T-cell (primary cell): ENCODE data around the gene ERBIN. TPM values are rescaled to one million over a fixed set of nuclear protein-coding genes. Genes with fewer than 3 reads are reported as not detected.
"Not testable (repeated sequence)": the region's sequence is repeated elsewhere in the genome, so short reads cannot be mapped to it uniquely, and the experiment has no call there.

Experiments
- ATAC-seq, 4 experiments: fragments of 200-7000 bp in 3 of 4; fragments of 150-1000 bp in 1 of 4; cut with Tn5 transposase; replicated peaks in 1 of 4; 1 replicate in 3 of 4; 2 replicates in 1 of 4; pipeline ENCODE4 v1.10.0; 2021; ENCODE audit warnings: moderate library complexity in 3 of 4, mild to moderate bottlenecking in 2 of 4, moderate number of reproducible peaks in 1 of 4
- CTCF ChIA-PET, 2 donors: fragments of 300-600 bp; sonication (Branson Sonifier 250); formaldehyde crosslinking; loops; one replicate each; lab custom pipeline; 2022; ENCODE audit warnings: antibody characterized with exemption in 2 of 2; lab: Charles Lee
- POLR2A ChIA-PET, 2 donors: fragments of 300-600 bp; sonication (Branson Sonifier 250); formaldehyde crosslinking; loops; one replicate each; lab custom pipeline; 2022; ENCODE audit warnings: antibody characterized with exemption in 2 of 2; lab: Charles Lee
- DNase-seq, 35 experiments: peaks; one replicate each; pipeline versions ENCODE4 v3.0.0 to v3.0.0-alpha.2; 2013 to 2023
- H3K27ac ChIP-seq: one replicate; pipeline ENCODE4 v1.5.1; 2013; ENCODE audit warnings: low read length
- H3K27me3 ChIP-seq, 2 experiments: replicated peaks in 1 of 2; 1 replicate in 1 of 2; 2 replicates in 1 of 2; pipeline versions ENCODE4 v1.6.1 to v1.7.0; 2013; ENCODE audit warnings: low read length in 1 of 2, mixed read lengths in 1 of 2; ENCODE audit not compliant: control insufficient read depth in 2 of 2, insufficient read depth in 2 of 2; ENCODE audit errors: extremely low read depth in 1 of 2
- H3K36me3 ChIP-seq, 2 donors: 1 replicate in 1 of 2; 2 replicates in 1 of 2; pipeline versions ENCODE4 v1.6.1 to v1.7.0; 2013; ENCODE audit warnings: low read length in 1 of 2; ENCODE audit not compliant: control insufficient read depth in 2 of 2, insufficient read depth in 1 of 2; ENCODE audit errors: extremely low read depth in 1 of 2
- H3K4me1 ChIP-seq, 2 experiments: 1 replicate in 1 of 2; 2 replicates in 1 of 2; pipeline versions ENCODE4 v1.6.1 to v1.7.0; 2013; ENCODE audit warnings: low read length in 2 of 2, mixed read lengths in 1 of 2; ENCODE audit not compliant: insufficient read depth in 2 of 2, control insufficient read depth in 1 of 2; ENCODE audit errors: extremely low read depth in 1 of 2
- H3K4me3 ChIP-seq, 2 donors: 1 replicate in 1 of 2; 2 replicates in 1 of 2; pipeline versions ENCODE4 v1.5.1 to v1.7.0; 2013; ENCODE audit warnings: mild to moderate bottlenecking in 2 of 2, low read length in 1 of 2, moderate library complexity in 1 of 2; ENCODE audit not compliant: control insufficient read depth in 1 of 2; ENCODE audit errors: extremely low read depth in 1 of 2
- H3K9me3 ChIP-seq: 2 replicates; pipeline ENCODE4 v1.7.0; 2013
- H3K27ac Mint-ChIP-seq, 2 donors: one replicate each; pipeline ENCODE4 v1.8.0; 2020 to 2021; ENCODE audit warnings: mild to moderate bottlenecking in 2 of 2, mixed read lengths in 2 of 2
- H3K27me3 Mint-ChIP-seq, 2 donors: one replicate each; pipeline ENCODE4 v1.8.0; 2021 to 2022; ENCODE audit warnings: mixed read lengths in 2 of 2
- H3K36me3 Mint-ChIP-seq: one replicate; pipeline ENCODE4 v1.8.0; 2021; ENCODE audit warnings: mixed read lengths
- H3K4me1 Mint-ChIP-seq, 3 donors: one replicate each; pipeline ENCODE4 v1.8.0; 2020 to 2022; ENCODE audit warnings: mixed read lengths in 3 of 3, mild to moderate bottlenecking in 1 of 3
- H3K4me3 Mint-ChIP-seq, 3 donors: one replicate each; pipeline ENCODE4 v1.8.0; 2020 to 2022; ENCODE audit warnings: mild to moderate bottlenecking in 3 of 3, mixed read lengths in 3 of 3, moderate library complexity in 3 of 3
- H3K9me3 Mint-ChIP-seq, 3 donors: one replicate each; pipeline ENCODE4 v1.8.0; 2020 to 2022; ENCODE audit warnings: mixed read lengths in 3 of 3
- WGBS: methylation state at CpG from one replicate; pipeline ENCODE4 v1.1.5; 2013; ENCODE audit warnings: missing lambda C conversion rate; ENCODE audit not compliant: insufficient coverage; 5-methylcytosine and 5-hydroxymethylcytosine counted together
- total RNA-seq, 35 experiments: library from RNA in 6 of 35; stranded (reverse) in 6 of 35; fragments of 120-200 nt in 1 of 35; gene quantifications; one replicate each; pipeline versions ENCODE4 v1.2.1 to v1.2.4 and lab custom pipeline; 2013 to 2026

Gene ERBIN
- total RNA-seq: 100 to 1,000 TPM; 105 to 125 (median 112) TPM
- 134 TPM for total RNA-seq (2013)
- total RNA-seq (lab: John Stamatoyannopoulos, UW): 108 to 500 (median 302) reads per million in 29 experiments

DNA sequence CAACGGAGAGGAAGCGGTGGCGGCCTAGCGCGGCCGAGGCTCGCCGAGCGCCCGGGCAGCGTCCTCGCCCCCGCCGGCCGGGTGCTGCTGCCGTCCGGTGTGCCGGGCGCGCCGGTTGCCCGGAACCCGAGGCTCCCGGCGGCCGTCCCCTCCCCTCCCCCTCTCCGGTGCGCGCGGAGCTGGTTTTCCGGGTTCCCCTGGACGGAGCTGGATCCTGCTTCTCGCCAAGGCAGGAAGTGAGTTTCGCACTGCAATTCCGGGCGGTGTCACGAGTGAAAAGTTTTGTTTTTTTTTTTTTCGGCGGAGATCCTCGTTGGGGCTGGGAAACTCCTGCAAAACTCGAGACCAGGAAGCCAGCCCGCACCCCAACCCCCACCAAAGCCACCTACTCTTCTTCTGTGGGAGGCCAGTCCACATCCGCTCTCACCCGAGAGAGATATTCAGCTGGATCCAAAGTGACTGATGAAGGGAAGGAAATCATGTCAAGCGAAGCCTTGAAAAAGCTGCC lies at the start of gene ERBIN:
TSS of gene ERBIN (plus strand) at position 300 of the 508 bp plus-strand sequence. CDS start 66,144 bp downstream, outside the sequence.
- Histone ChIP-seq H3K27me3 (no peaks in the 10 kb centered on the region), H3K4me1 (peaks cover 19 to 31% of the 10 kb centered on the region in 2 experiments), H3K36me3 (no peaks in the 10 kb centered on the region), H3K9me3 (no peaks in the 10 kb centered on the region), H3K4me3 (peak within 1 kb of the TSS; percentile 73 to 99), H3K27ac (peak within 1 kb of the TSS; percentile 87)
- Mint-ChIP-seq H3K27ac (peak within 1 kb of the TSS; percentile 91 to 97), H3K9me3 (no peaks in the 10 kb centered on the region), H3K4me3 (peak within 1 kb of the TSS; percentile 88 to 99 (median 90)), H3K36me3 (peaks cover 12% of the 10 kb centered on the region), H3K4me1 (peaks cover 49 to 60% (median 50%) of the 10 kb centered on the region in 3 donors), H3K27me3 (no peaks in the 10 kb centered on the region)
- CTCF ChIA-PET: interaction anchor here in 1 of 2 donors (1.1 to 1.4 kb wide), 3 partner anchors 21 to 245 kb away, joined by 3 to 8 read pairs (median 3); no protein-coding TSS in a partner anchor
- DNase-seq (peak; percentile 33 to 80 (median 51)), ATAC-seq (peak; percentile 12 to 31 (median 18))
- whole genome bisulfite sequencing: under 1% methylated on average over 31 of the region's 45 CpGs
- POLR2A ChIA-PET: interaction anchor here (0.6 to 0.7 kb wide), 6 partner anchors 93 to 207 kb away, joined by 3 to 7 read pairs (median 4); no protein-coding TSS in a partner anchor

DNA sequence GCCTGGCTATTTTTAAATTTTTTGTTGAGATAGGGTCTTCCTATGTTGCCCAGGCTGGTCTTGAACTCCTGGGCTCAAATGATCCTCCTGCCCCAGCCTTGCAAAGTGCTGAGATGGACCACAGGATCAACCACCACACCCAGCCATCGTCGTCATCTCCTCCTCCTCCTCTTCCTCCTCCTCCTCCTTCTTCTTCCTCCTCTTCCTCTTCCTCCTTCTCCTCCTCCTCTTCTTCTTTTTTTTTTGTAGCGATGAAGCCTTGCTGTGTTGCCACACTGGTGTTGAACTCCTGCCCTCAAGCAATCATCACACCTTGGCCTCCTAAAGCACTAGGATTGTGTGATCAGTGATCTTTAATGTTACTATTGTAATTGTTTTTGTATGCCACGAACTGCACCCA lies 49.4 kb upstream of the ERBIN start:
- no peaks in the 10 kb centered on the region for H3K27me3 ChIP-seq
- no peak for DNase-seq
- H3K36me3 ChIP-seq: no peaks in the 10 kb centered on the region
- ChIA-PET POLR2A (no interaction called here), CTCF (no interaction called here)
- no peaks in the 10 kb centered on the region for H3K4me1 ChIP-seq
- H3K27ac ChIP-seq: no peak overlapping the region
- H3K9me3 ChIP-seq: no peaks in the 10 kb centered on the region
- 75% methylated on average over 2 of the region's 4 CpGs for WGBS
- Mint-ChIP-seq H3K36me3 (peaks cover 6% of the 10 kb centered on the region), H3K4me1 (peaks cover 4 to 6% (median 4%) of the 10 kb centered on the region in 3 donors), H3K9me3 (peaks cover 4 to 16% (median 14%) of the 10 kb centered on the region in 3 donors), H3K4me3 (no peak overlapping the region), H3K27ac (no peak overlapping the region), H3K27me3 (no peaks in the 10 kb centered on the region)
- no peak for ATAC-seq
- no peak overlapping the region for H3K4me3 ChIP-seq

DNA sequence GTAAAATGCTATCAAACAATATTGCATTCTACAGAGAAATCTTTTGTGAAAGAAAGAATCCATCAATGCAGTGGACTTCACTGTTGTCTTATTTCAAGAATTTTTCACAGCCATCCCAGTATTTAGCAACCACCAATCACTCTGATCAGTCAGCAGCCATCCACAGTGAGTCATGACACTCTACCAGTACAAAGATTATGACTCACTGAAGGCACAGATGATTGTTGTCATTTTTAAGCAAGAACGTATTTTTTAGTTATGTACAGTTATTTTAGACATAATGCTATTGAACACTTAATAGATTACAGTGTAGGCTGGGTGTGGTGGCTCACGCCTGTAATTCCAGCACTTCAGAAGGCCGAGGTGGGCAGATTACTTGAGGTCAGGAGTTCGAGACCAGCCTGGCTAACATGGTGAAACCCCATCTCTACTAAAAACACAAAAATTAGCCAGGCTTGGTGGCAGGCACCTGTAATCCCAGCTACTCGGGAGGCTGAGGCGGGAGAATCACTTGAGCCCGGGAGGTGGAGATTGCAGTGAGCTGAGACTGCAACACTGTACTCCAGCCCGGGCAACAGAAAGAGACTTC lies 46.6 kb upstream of the ERBIN start:
- POLR2A ChIA-PET: not testable (repeated sequence)

DNA sequence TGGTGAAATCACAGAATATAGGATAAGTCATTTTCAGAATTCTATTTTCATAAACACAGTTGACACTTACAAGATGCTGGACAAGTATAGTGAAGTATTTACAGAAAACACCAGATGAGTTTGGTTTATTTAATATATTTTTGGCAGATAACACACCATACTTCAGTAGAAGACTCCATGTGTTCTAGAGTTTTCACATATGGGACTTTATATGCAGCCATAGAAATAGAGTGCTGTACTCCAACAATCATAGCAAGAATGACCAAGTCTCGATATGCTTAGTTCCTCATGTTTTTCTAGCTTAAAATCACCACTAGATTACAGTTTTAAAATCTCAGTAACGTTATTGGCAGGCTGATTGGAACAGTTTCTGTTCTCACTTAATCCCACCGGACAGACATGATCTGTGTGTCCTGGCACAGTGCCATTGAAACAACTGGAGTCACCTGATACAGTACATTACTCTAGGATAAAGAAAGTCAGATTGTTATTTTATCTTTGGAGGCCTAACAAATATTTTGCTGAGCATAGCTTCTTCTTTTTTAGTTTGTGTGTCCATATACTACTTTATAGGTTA lies 45.8 kb upstream of the ERBIN start:
- Histone ChIP-seq H3K9me3 (no peaks in the 10 kb centered on the region), H3K27me3 (no peaks in the 10 kb centered on the region), H3K36me3 (no peaks in the 10 kb centered on the region), H3K4me1 (no peaks in the 10 kb centered on the region), H3K4me3 (no peak overlapping the region), H3K27ac (no peak overlapping the region)
- H3K36me3 Mint-ChIP-seq: peaks cover 6% of the 10 kb centered on the region
- DNase-seq (no peak), ATAC-seq (no peak)
- no peak overlapping the region for H3K27ac Mint-ChIP-seq
- ChIA-PET POLR2A (no interaction called here), CTCF (no interaction called here)
- H3K4me3 Mint-ChIP-seq: no peak overlapping the region
- no CpG with 5 or more reads among the region's 3 CpGs for WGBS
- H3K9me3 Mint-ChIP-seq: peaks cover 4 to 16% (median 14%) of the 10 kb centered on the region in 3 donors
- H3K4me1 Mint-ChIP-seq: peaks cover 4 to 6% (median 4%) of the 10 kb centered on the region in 3 donors
- no peaks in the 10 kb centered on the region for H3K27me3 Mint-ChIP-seq

More for the DNA sequence above, 46.6 kb upstream of the ERBIN start:
- H3K27me3 ChIP-seq, CTCF ChIA-PET, DNase-seq, H3K36me3 Mint-ChIP-seq, H3K27ac ChIP-seq, H3K4me1 ChIP-seq, H3K27ac Mint-ChIP-seq, H3K4me3 ChIP-seq, H3K4me3 Mint-ChIP-seq, H3K27me3 Mint-ChIP-seq, H3K9me3 ChIP-seq, H3K4me1 Mint-ChIP-seq, H3K36me3 ChIP-seq: not testable (repeated sequence)
- peak in 3 of 4 experiments; percentile 55 to 69 (median 62) for ATAC-seq
- peaks cover 4 to 16% (median 14%) of the 10 kb centered on the region in 3 donors for H3K9me3 Mint-ChIP-seq
- WGBS: 100% methylated on average over 2 of the region's 8 CpGs

- Histone ChIP-seq H3K9me3 (no peaks in the 10 kb centered on the region), H3K36me3 (no peaks in the 10 kb centered on the region), H3K4me1 (no peaks in the 10 kb centered on the region), H3K27me3 (no peaks in the 10 kb centered on the region), H3K4me3 (no peak overlapping the region), H3K27ac (no peak overlapping the region)
- Mint-ChIP-seq H3K4me1 (peaks cover under 1 to 4% (median 3%) of the 10 kb centered on the region in 3 donors), H3K27me3 (no peaks in the 10 kb centered on the region), H3K4me3 (no peak overlapping the region), H3K9me3 (peaks cover 3 to 12% (median 11%) of the 10 kb centered on the region in 3 donors), H3K27ac (no peak overlapping the region), H3K36me3 (peaks cover 3% of the 10 kb centered on the region)
- WGBS: 80% methylated on average over 1 of the region's 2 CpGs
- DNase-seq (no peak), ATAC-seq (no peak)
- POLR2A ChIA-PET: interaction anchor here in 1 of 2 donors (0.5 kb wide), 1 partner anchor 997 kb away, joined by 6 read pairs; no protein-coding TSS in a partner anchor
- CTCF ChIA-PET: no interaction called here
Observed at GRCh38 chr5:65882278-65882677, 44.1 kb upstream of the ERBIN start.

DNA sequence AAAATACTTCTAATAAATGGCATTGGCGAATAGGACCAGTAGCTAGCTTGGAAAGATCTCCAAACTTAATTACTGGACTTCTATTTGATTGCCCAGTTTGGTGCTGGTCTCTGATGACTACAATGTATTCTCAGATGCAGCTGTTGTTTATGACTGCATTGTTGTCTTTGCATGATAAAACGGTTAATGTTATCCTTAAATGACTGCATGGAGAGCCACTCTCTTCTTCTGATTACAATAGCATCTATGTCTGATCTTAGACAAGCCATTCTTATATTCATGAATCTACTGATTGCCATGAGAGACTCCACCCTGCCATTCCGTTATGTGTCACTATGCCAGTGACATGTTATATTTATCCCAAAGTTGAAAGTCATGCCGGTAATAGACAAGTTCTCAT lies 42.9 kb upstream of the ERBIN start:
- ChIA-PET POLR2A (no interaction called here), CTCF (no interaction called here)
- DNase-seq (no peak), ATAC-seq (no peak)
- H3K36me3 Mint-ChIP-seq: peaks cover 1% of the 10 kb centered on the region
- no peaks in the 10 kb centered on the region for H3K4me1 ChIP-seq
- no peak overlapping the region for H3K27ac ChIP-seq
- H3K36me3 ChIP-seq: no peaks in the 10 kb centered on the region
- peaks cover 1 to 2% (median 2%) of the 10 kb centered on the region in 3 donors for H3K9me3 Mint-ChIP-seq
- no peak overlapping the region for H3K4me3 Mint-ChIP-seq
- 100% methylated on average over 1 of the region's 4 CpGs for WGBS
- H3K4me3 ChIP-seq: no peak overlapping the region
- H3K27me3 ChIP-seq: no peaks in the 10 kb centered on the region
- H3K4me1 Mint-ChIP-seq: peaks cover 0 to 4% (median 3%) of the 10 kb centered on the region in 3 donors
- no peaks in the 10 kb centered on the region for H3K9me3 ChIP-seq
- no peaks in the 10 kb centered on the region for H3K27me3 Mint-ChIP-seq
- H3K27ac Mint-ChIP-seq: no peak overlapping the region
